AG08396 (cell line): ENCODE results near the gene TRIM22.
"Not testable (repeated sequence)": the region's sequence is repeated elsewhere in the genome, so short reads cannot be mapped to it uniquely, and the experiment has no call there.

Experiments used
- DNase-seq: peaks from one replicate; pipeline ENCODE4 v3.0.0; 2012; ENCODE audit warnings: low spot score, mixed read lengths

Gene TRIM22

GRCh38 chr11:5691238-5691963 lies 1.8 kb downstream of the TRIM22 start:
- DNase-seq: not testable (repeated sequence)

- DNase-seq: no peak
Measured at GRCh38 chr11:5691964-5692361, 2.4 kb downstream of the TRIM22 start.

GRCh38 chr11:5694642-5695041 lies 5.1 kb downstream of the TRIM22 start:
- DNase-seq: no peak

GRCh38 chr11:5695580-5695979 lies 6.0 kb downstream of the TRIM22 start:
- DNase-seq: no peak

- DNase-seq: no peak
Measured at GRCh38 chr11:5696210-5696609, 6.6 kb downstream of the TRIM22 start.

GRCh38 chr11:5698281-5698680 lies 8.7 kb downstream of the TRIM22 start:
- no peak for DNase-seq

- no peak for DNase-seq
Measured at GRCh38 chr11:5700421-5701054, 10.9 kb downstream of the TRIM22 start.

GRCh38 chr11:5701055-5701577 lies 11.5 kb downstream of the TRIM22 start:
- DNase-seq: no peak

GRCh38 chr11:5703741-5704536 lies 14.3 kb downstream of the TRIM22 start:
- no peak for DNase-seq

- DNase-seq: no peak
Measured at GRCh38 chr11:5705688-5706087, 16.1 kb downstream of the TRIM22 start.

GRCh38 chr11:5712507-5712906 lies 22.9 kb downstream of the TRIM22 start:
- DNase-seq: no peak

GRCh38 chr11:5713695-5714094 lies 24.1 kb downstream of the TRIM22 start:
- DNase-seq: no peak

- DNase-seq: not testable (repeated sequence)
Measured at GRCh38 chr11:5716518-5716917, 26.9 kb downstream of the TRIM22 start.

- no peak for DNase-seq
Measured at GRCh38 chr11:5719703-5720495, 30.3 kb downstream of the TRIM22 start.

- no peak for DNase-seq
Measured at GRCh38 chr11:5722622-5723021, 33.0 kb downstream of the TRIM22 start.

- DNase-seq: no peak
Measured at GRCh38 chr11:5726351-5726750, 36.8 kb downstream of the TRIM22 start.

GRCh38 chr11:5727691-5728090 lies 38.1 kb downstream of the TRIM22 start:
- DNase-seq: no peak

GRCh38 chr11:5736396-5736795 lies 46.8 kb downstream of the TRIM22 start, which contains the start of gene OR56B1:
OR56B1 (plus strand) TSS chr11:5736448; CDS start chr11:5736517, 69 bp downstream.
- DNase-seq: no peak

GRCh38 chr11:5737091-5737490 lies 47.5 kb downstream of the TRIM22 start:
- DNase-seq: no peak

GRCh38 chr11:5737670-5738392 lies 48.2 kb downstream of the TRIM22 start:
- DNase-seq: no peak

- no peak for DNase-seq
Measured at GRCh38 chr11:5738431-5738830, 48.8 kb downstream of the TRIM22 start.
